GM12892 (cell line): ENCODE results near the gene FAM81A.

ENCODE experiments used
- POLR2A ChIP-seq: IDR thresholded peaks from 2 replicates; pipeline ENCODE4 v1.6.1; 2011; ENCODE audit warnings: low read depth, low read length, control low read depth
- POLR2AphosphoS5 ChIP-seq: IDR thresholded peaks from 2 replicates; pipeline ENCODE4 v1.6.1; 2011; ENCODE audit warnings: low read depth, low read length, control low read depth
- TAF1 ChIP-seq: IDR thresholded peaks from 2 replicates; pipeline ENCODE4 v1.6.1; 2011; ENCODE audit warnings: low read depth, mild to moderate bottlenecking, control low read depth, low read length, borderline replicate concordance

DNA sequence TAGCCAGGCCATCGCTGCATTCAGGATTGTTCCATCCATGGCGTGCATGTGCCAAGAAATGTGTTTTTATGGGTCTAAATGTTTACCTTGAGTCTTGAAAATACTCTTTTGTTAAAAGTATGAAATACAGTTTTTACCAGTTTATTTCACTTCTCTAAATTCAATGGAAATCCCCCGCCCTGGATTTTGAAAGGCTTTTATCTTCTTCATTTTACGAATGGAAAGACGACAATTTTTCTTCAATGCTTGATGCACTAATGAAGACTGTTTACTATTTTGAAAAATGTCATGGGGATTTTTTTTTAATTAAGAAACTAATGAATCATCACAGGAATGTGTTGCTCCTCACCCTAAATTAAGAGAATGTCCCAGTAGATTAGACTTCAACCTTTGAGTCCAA lies 83.5 kb downstream of the FAM81A start:
- TF ChIP-seq POLR2AphosphoS5: no peak
- no peak for TF ChIP-seq POLR2A
- no peak for TF ChIP-seq TAF1
